Activated CD4-positive, alpha-beta T cell treated with anti-CD3 and anti-CD28 coated beads, Interleukin-2, amount 10 ng/mL, durations not matched to agents 7 days and 5 days (primary cell): ENCODE data around the gene GTF2A2. TPM values are rescaled to one million over a fixed set of nuclear protein-coding genes. Genes with fewer than 3 reads are reported as not detected.

Experiments
- CTCF ChIA-PET: fragments of 350-600 bp; sonication (Branson Sonifier 250); formaldehyde crosslinking; loops from one replicate; lab custom pipeline; 2021; ENCODE audit warnings: antibody characterized with exemption; lab: Charles Lee
- POLR2A ChIA-PET: fragments of 350-600 bp; sonication (Branson Sonifier 250); formaldehyde crosslinking; loops from one replicate; lab custom pipeline; 2021; ENCODE audit warnings: antibody characterized with exemption; lab: Charles Lee
- DNase-seq: peaks from one replicate; pipeline ENCODE4 v3.0.0-alpha.2; 2020
- H3K27ac Mint-ChIP-seq: one replicate; pipeline ENCODE4 v1.8.0; 2021; ENCODE audit warnings: mild to moderate bottlenecking, moderate library complexity, mixed read lengths
- H3K27me3 Mint-ChIP-seq: one replicate; pipeline ENCODE4 v1.8.0; 2021; ENCODE audit warnings: mixed read lengths
- H3K36me3 Mint-ChIP-seq: one replicate; pipeline ENCODE4 v1.8.0; 2021; ENCODE audit warnings: low read depth, mixed read lengths
- H3K4me1 Mint-ChIP-seq: one replicate; pipeline ENCODE4 v1.8.0; 2021; ENCODE audit warnings: mixed read lengths
- H3K4me3 Mint-ChIP-seq: one replicate; pipeline ENCODE4 v1.8.0; 2021; ENCODE audit warnings: mild to moderate bottlenecking, moderate library complexity, mixed read lengths
- H3K9me3 Mint-ChIP-seq: one replicate; pipeline ENCODE4 v1.8.0; 2021; ENCODE audit warnings: mixed read lengths
- total RNA-seq, 2 experiments: library from RNA; stranded (reverse); gene quantifications; one replicate each; pipeline ENCODE4 v1.2.3, GENCODE V29; 2021

GTF2A2 gene
- total RNA-seq, 2 experiments from 2014 or later = 110 to 123 TPM

DNA sequence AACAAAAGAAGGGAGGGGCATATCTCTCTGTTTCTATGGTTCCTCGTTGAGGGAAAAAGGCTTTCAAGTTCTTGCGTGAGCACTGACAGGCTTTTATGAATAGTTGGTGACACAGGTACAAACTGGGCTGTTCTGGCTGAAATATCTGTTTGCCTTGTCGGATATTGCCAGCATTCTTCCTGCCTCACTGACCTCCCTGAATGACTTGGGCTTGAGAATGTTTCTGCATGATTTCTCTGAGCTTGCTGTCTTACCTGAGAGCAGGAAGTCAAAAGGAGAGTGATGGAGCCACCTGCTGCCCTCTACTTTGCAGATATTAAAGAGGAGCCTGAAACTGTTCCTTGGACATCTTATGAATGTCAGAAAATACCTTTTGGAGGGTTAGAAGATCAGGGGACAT lies 40.9 kb downstream of the GTF2A2 start:
- no peak overlapping the region for H3K27ac Mint-ChIP-seq
- ChIA-PET POLR2A (no interaction called here), CTCF (interaction anchor here (1.4 kb wide), 1 partner anchor 84 kb away, joined by 6 read pairs; no protein-coding TSS in a partner anchor)
- peaks cover 12% of the 10 kb centered on the region for H3K4me1 Mint-ChIP-seq
- peaks cover 3% of the 10 kb centered on the region for H3K36me3 Mint-ChIP-seq
- peaks cover 37% of the 10 kb centered on the region for H3K27me3 Mint-ChIP-seq
- peaks cover 11% of the 10 kb centered on the region for H3K9me3 Mint-ChIP-seq
- H3K4me3 Mint-ChIP-seq = no peak overlapping the region
- DNase-seq = no peak

DNA sequence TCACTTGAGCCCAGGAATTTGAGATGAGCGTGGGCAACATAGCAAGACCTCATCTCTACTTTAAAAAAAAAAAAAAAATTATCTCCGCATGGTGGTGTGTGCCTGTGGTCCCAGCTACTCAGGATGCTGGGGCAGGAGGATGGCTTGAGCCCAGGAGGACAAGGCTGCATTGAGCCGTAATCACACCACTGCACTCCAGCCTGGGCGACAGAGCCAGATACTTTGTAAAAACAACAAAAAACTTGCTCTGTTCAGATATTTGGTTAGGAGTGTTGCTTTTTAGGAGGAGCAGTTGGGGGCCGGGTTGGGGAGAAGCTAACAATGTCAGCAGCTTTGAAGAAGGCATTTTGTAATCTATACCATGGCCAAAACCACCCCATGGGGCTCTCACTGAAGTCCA lies 41.7 kb downstream of the GTF2A2 start:
- Mint-ChIP-seq H3K4me1 (peaks cover 14% of the 10 kb centered on the region), H3K36me3 (peaks cover 3% of the 10 kb centered on the region), H3K27ac (no peak overlapping the region), H3K27me3 (peaks cover 39% of the 10 kb centered on the region), H3K4me3 (no peak overlapping the region), H3K9me3 (peaks cover 15% of the 10 kb centered on the region)
- CTCF ChIA-PET = interaction anchor here (1.4 to 1.5 kb wide), 2 partner anchors 22 to 83 kb away, joined by 3 to 6 read pairs; no protein-coding TSS in a partner anchor
- POLR2A ChIA-PET = no interaction called here
- DNase-seq = no peak

DNA sequence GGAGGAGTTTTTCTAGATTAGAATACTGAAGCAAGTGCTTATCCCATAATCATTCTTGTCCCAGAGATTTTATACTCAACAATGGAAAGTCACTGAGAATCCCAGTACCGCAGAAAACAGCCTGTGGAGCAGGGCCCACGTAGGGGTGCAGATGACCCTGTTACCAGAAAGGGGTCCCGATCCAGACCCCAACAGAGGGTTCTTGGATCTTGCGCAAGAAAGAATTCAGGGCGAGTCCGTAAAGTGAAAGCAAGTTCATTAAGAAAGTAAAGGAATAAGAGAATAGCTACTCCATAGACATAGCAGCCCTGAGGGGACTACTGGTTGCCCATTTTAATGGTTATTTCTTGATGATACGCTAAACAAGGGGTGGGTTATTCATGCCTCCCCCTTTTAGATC lies 43.2 kb downstream of the GTF2A2 start:
- Mint-ChIP-seq H3K4me3 (no peak overlapping the region), H3K27me3 (peaks cover 36% of the 10 kb centered on the region), H3K36me3 (peaks cover 3% of the 10 kb centered on the region), H3K9me3 (peaks cover 19% of the 10 kb centered on the region), H3K4me1 (peaks cover 14% of the 10 kb centered on the region), H3K27ac (no peak overlapping the region)
- POLR2A ChIA-PET = no interaction called here
- no peak for DNase-seq
- CTCF ChIA-PET = interaction anchor here (1.5 to 2.0 kb wide), 2 partner anchors 21 to 39 kb away, joined by 3 to 5 read pairs; no protein-coding TSS in a partner anchor

DNA sequence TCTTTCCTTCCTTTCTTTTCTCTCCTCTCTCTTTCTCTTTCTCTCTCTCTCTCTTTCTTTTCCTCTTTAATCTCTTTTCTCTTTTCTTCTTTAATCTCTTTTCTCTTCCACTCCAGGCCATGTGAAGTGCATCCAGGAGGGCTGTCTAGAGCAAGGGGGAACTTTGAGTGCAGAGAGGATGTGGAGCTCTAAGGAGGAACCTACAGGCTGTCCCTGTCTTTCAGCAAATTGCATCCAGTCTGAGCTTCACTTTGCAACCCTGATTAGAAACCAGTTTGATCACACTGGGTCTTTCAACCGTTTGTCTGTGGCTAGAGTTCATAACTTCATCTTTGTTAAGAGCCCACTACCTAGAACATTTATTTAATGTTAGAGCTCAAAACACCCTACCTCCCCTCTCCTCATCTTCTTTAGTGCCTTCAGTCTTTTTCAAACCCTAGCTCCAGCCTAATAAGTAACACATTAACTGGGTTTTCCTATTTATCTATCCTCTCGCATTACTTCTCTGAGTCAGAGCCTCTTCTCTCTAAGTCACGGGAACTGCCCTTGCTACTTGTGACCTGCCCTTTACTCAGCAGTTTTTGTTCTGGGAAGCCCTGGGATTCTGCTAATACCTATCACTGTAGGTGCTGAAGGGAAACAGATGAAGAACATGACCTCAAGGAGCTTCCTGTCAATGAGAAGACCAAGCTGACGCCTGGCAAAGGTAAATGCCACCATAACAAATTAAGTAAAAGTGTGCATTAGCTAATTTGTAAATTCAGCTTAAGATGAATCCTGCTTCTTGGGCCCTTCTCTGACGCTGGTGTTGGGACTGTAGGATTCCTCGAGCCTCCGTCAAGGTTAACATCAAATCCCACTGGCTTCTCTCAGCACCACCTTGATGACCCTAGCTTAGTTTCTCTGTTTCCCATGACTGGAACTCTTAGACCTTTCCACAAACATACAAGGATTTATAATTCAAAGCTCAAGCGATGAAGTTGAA lies 45.7 kb downstream of the GTF2A2 start, which contains the start of gene GCNT3:
GCNT3 (plus strand) TSS at position 508 of the 985 bp plus-strand sequence. CDS start 6,456 bp downstream, outside the sequence.
- POLR2A ChIA-PET = interaction anchor here (0.6 to 0.7 kb wide), 2 partner anchors 1008 to 1152 kb away, joined by 3 to 4 read pairs; no protein-coding TSS in a partner anchor

GRCh38 chr15:59609730-59610712 lies 47.3 kb downstream of the GTF2A2 start:
- CTCF ChIA-PET = no interaction called here
- peaks cover 6% of the 10 kb centered on the region for H3K4me1 Mint-ChIP-seq
- peaks cover 27% of the 10 kb centered on the region for H3K27me3 Mint-ChIP-seq
- H3K9me3 Mint-ChIP-seq = peaks cover 21% of the 10 kb centered on the region
- no peak overlapping the region for H3K4me3 Mint-ChIP-seq
- H3K36me3 Mint-ChIP-seq = peaks cover 3% of the 10 kb centered on the region
- no peak overlapping the region for H3K27ac Mint-ChIP-seq
- DNase-seq = no peak
- POLR2A ChIA-PET = no interaction called here

More for the DNA sequence above, 45.7 kb downstream of the GTF2A2 start, which contains the start of gene GCNT3:
- no peak within 1 kb of the TSS for H3K27ac Mint-ChIP-seq
- peaks cover 12% of the 10 kb centered on the region for H3K4me1 Mint-ChIP-seq
- peaks cover 33% of the 10 kb centered on the region for H3K27me3 Mint-ChIP-seq
- H3K4me3 Mint-ChIP-seq = no peak within 1 kb of the TSS
- H3K36me3 Mint-ChIP-seq = peaks cover 3% of the 10 kb centered on the region
- H3K9me3 Mint-ChIP-seq = peaks cover 19% of the 10 kb centered on the region
- DNase-seq = no peak
- CTCF ChIA-PET = interaction anchor here (1.2 to 1.4 kb wide), 3 partner anchors 16 to 80 kb away, joined by 3 to 6 read pairs (median 4); no protein-coding TSS in a partner anchor

- no peaks in the 10 kb centered on the region for H3K36me3 Mint-ChIP-seq
- no peak overlapping the region for H3K27ac Mint-ChIP-seq
- POLR2A ChIA-PET = no interaction called here
- peaks cover 24% of the 10 kb centered on the region for H3K27me3 Mint-ChIP-seq
- H3K4me3 Mint-ChIP-seq = no peak overlapping the region
- no peak for DNase-seq
- H3K4me1 Mint-ChIP-seq = no peaks in the 10 kb centered on the region
- CTCF ChIA-PET = interaction anchor here (1.0 kb wide), 1 partner anchor 90 kb away, joined by 5 read pairs; no protein-coding TSS in a partner anchor
- peaks cover 23% of the 10 kb centered on the region for H3K9me3 Mint-ChIP-seq
Observed at GRCh38 chr15:59605994-59606393, 51.3 kb downstream of the GTF2A2 start.

- H3K4me3 Mint-ChIP-seq = no peak overlapping the region
- CTCF ChIA-PET = interaction anchor here (1.7 kb wide), 1 partner anchor 21 kb away, joined by 3 read pairs; no protein-coding TSS in a partner anchor
Observed at GRCh38 chr15:59598461-59598860, 58.9 kb downstream of the GTF2A2 start.

GRCh38 chr15:59596640-59597039 lies 60.7 kb downstream of the GTF2A2 start:
- Mint-ChIP-seq H3K36me3 (no peaks in the 10 kb centered on the region), H3K9me3 (peaks cover 6% of the 10 kb centered on the region), H3K27me3 (peaks cover 10% of the 10 kb centered on the region), H3K4me1 (peaks cover 2% of the 10 kb centered on the region), H3K4me3 (no peak overlapping the region), H3K27ac (no peak overlapping the region)
- ChIA-PET CTCF (interaction anchor here (0.6 to 0.7 kb wide), 2 partner anchors 10 to 1215 kb away, joined by 3 to 4 read pairs; no protein-coding TSS in a partner anchor), POLR2A (no interaction called here)
- DNase-seq = no peak

More at GRCh38 chr15:59598461-59598860, 58.9 kb downstream of the GTF2A2 start:
- POLR2A ChIA-PET = no interaction called here
- H3K27ac Mint-ChIP-seq = no peak overlapping the region
- no peaks in the 10 kb centered on the region for H3K4me1 Mint-ChIP-seq
- H3K36me3 Mint-ChIP-seq = no peaks in the 10 kb centered on the region
- H3K9me3 Mint-ChIP-seq = peaks cover 11% of the 10 kb centered on the region
- H3K27me3 Mint-ChIP-seq = peaks cover 13% of the 10 kb centered on the region
- DNase-seq = no peak

GRCh38 chr15:59595434-59595915 lies 61.8 kb downstream of the GTF2A2 start:
- no peak for DNase-seq
- Mint-ChIP-seq H3K9me3 (no peaks in the 10 kb centered on the region), H3K4me1 (peaks cover 11% of the 10 kb centered on the region), H3K4me3 (no peak overlapping the region), H3K27ac (no peak overlapping the region), H3K36me3 (no peaks in the 10 kb centered on the region), H3K27me3 (peaks cover 6% of the 10 kb centered on the region)
- CTCF ChIA-PET = interaction anchor here (0.7 to 1.2 kb wide), 3 partner anchors 16 to 112 kb away, joined by 3 to 4 read pairs (median 3); partner anchors contain the start of gene GCNT3
- POLR2A ChIA-PET = interaction anchor here (0.6 kb wide), 1 partner anchor 75 kb away, joined by 3 read pairs; no protein-coding TSS in a partner anchor

DNA sequence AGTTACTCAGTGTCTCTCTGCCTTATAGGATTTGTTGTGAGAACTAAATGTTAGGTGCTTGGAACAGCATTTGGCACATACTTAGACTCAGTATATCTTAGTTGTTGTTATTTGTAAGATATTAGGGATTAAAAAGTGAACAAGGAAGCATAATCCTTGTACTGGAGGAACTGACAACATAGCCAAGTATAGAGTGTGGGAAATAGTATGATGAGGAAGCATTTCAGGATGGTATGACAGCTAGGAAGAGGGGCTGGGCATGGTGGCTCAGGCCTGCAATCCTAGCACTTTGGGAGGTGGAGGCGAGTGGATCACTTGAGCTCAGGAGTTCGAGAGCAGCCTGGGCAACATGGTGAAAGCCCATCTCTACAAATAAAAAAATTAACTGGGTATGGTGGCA lies 62.3 kb downstream of the GTF2A2 start:
- no peak for DNase-seq
- peaks cover 14% of the 10 kb centered on the region for H3K4me1 Mint-ChIP-seq
- H3K9me3 Mint-ChIP-seq = no peaks in the 10 kb centered on the region
- H3K36me3 Mint-ChIP-seq = no peaks in the 10 kb centered on the region
- CTCF ChIA-PET = interaction anchor here (0.7 to 1.2 kb wide), 2 partner anchors 17 to 27 kb away, joined by 3 to 4 read pairs; partner anchors contain the start of gene GCNT3
- peaks cover 6% of the 10 kb centered on the region for H3K27me3 Mint-ChIP-seq
- POLR2A ChIA-PET = no interaction called here
- H3K4me3 Mint-ChIP-seq = no peak overlapping the region
- no peak overlapping the region for H3K27ac Mint-ChIP-seq

DNA sequence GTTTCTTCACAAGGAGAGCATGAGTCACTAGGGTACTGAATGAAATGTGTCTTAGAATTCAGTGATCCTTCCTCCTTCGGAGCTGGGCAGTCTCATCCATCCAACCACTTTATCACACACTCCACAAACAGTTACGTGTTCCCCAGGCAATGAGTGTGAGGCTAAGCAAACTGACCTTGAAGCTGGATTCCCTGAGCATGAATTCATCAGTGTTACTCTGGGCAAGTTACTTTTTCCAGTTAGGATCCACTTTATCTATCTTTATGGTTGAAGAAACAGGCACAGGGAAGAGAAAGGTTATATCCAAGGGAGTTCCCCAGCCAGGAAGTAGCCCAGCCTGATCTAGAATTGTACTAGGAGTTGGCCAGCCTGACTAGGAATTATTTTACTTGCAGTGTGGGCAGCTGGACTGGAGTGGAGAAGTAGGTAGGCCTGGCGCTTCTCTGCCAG lies 62.8 kb downstream of the GTF2A2 start:
- peaks cover 19% of the 10 kb centered on the region for H3K4me1 Mint-ChIP-seq
- no peak for DNase-seq
- ChIA-PET CTCF (interaction anchor here (0.8 kb wide), 1 partner anchor 11 kb away, joined by 3 read pairs; no protein-coding TSS in a partner anchor), POLR2A (no interaction called here)
- H3K27ac Mint-ChIP-seq = no peak overlapping the region
- no peaks in the 10 kb centered on the region for H3K9me3 Mint-ChIP-seq
- H3K4me3 Mint-ChIP-seq = no peak overlapping the region
- H3K27me3 Mint-ChIP-seq = peaks cover 4% of the 10 kb centered on the region
- no peaks in the 10 kb centered on the region for H3K36me3 Mint-ChIP-seq
